HCT116 (cell line): ENCODE measurements around the gene CORO6. TPM values are rescaled to one million over a fixed set of nuclear protein-coding genes. Genes with fewer than 3 reads are reported as not detected.
A peak's percentile ranks its signal among the peaks of the same experiment; 100 is the strongest.

Experiments
- ATAC-seq: fragments of 200-7000 bp; cut with Tn5 transposase; 2 replicates; pipeline ENCODE4 v1.9.1; 2020; ENCODE audit warnings: mild to moderate bottlenecking, moderate library complexity
- BruUV-seq: library from RNA; stranded (reverse); fragments of 400-500 nt; replicated peaks from 2 replicates; lab custom pipeline; 2021; lab: Mats Ljungman, UMichigan
- CTCF ChIA-PET: fragments of 300-600 bp; sonication (Branson Sonifier 250); formaldehyde crosslinking; loops from one replicate; lab custom pipeline; 2021; ENCODE audit warnings: antibody characterized with exemption; lab: Charles Lee
- POLR2A ChIA-PET: fragments of 300-600, 350-600 bp; sonication (Branson Sonifier 250); formaldehyde crosslinking; loops from one replicate; lab custom pipeline; 2021; ENCODE audit warnings: antibody characterized with exemption; lab: Charles Lee
- RAD21 ChIA-PET, 2 experiments: fragments of 300-600 bp; sonication (Branson Sonifier 250); formaldehyde crosslinking; loops; one replicate each; lab custom pipeline; 2023; ENCODE audit warnings: low total read pairs in 2 of 2; ENCODE audit not compliant: uncharacterized antibody in 2 of 2, unreplicated experiment in 2 of 2, low non-redundant PET in 1 of 2; lab: Charles Lee
- DNase-seq: peaks from one replicate; pipeline ENCODE4 v3.0.0-alpha.2; 2010; ENCODE audit warnings: low read depth, low spot score
- H2AFZ ChIP-seq: fragments of 200-600 bp; shearing (Covaris generic), sonication (generic); 2 replicates; pipeline ENCODE4 v1.6.1; 2017; ENCODE audit warnings: low read depth, mixed run types, mixed read lengths, antibody characterized with exemption, low read length; ENCODE audit not compliant: poor library complexity, severe bottlenecking
- H3K27ac ChIP-seq: 2 replicates; pipeline ENCODE4 v1.5.1; 2012; ENCODE audit warnings: low read depth, low read length
- H3K27me3 ChIP-seq: fragments of 200-600 bp; sonication (generic); 2 replicates; pipeline ENCODE4 v1.6.1; 2016; ENCODE audit warnings: mixed run types, low read length, mixed read lengths; ENCODE audit not compliant: insufficient read depth
- H3K36me3 ChIP-seq, 2 experiments: fragments of 200-500 bp in 1 of 2; fragments of 200-600 bp in 1 of 2; sonication (Bioruptor generic) in 1 of 2; sonication (generic) in 1 of 2; 2 replicates each; pipeline versions ENCODE4 v1.5.1 to v1.6.1; 2014 to 2016; ENCODE audit warnings: low read length in 2 of 2, inconsistent platforms in 1 of 2, mixed read lengths in 1 of 2, mixed run types in 1 of 2; ENCODE audit not compliant: insufficient read depth in 2 of 2, control insufficient read depth in 1 of 2
- H3K4me1 ChIP-seq, 2 experiments: fragments of 200-600 bp in 1 of 2; sonication (generic) in 1 of 2; 2 replicates each; pipeline versions ENCODE4 v1.5.1 to v1.6.1; 2012 to 2017; ENCODE audit warnings: low read length in 2 of 2, inconsistent platforms in 1 of 2, mild to moderate bottlenecking in 1 of 2, mixed read lengths in 1 of 2, mixed run types in 1 of 2, moderate library complexity in 1 of 2; ENCODE audit not compliant: insufficient read depth in 2 of 2, control insufficient read depth in 1 of 2
- H3K4me2 ChIP-seq: fragments of 200-600 bp; sonication (generic); 2 replicates; pipeline ENCODE4 v1.6.1; 2017; ENCODE audit warnings: mixed run types, low read length, mixed read lengths
- H3K4me3 ChIP-seq, 2 experiments: fragments of 200-600 bp in 1 of 2; sonication (generic) in 1 of 2; replicated peaks in 1 of 2; 2 replicates each; pipeline ENCODE4 v1.5.1; 2011 to 2016; ENCODE audit warnings: low read length in 2 of 2, control low read depth in 1 of 2, low read depth in 1 of 2, mild to moderate bottlenecking in 1 of 2, mixed read lengths in 1 of 2, mixed run types in 1 of 2
- H3K79me2 ChIP-seq: fragments of 200-600 bp; sonication (generic); 2 replicates; pipeline ENCODE4 v1.6.1; 2017; ENCODE audit warnings: mild to moderate bottlenecking, mixed run types, low read length, moderate library complexity, mixed read lengths; ENCODE audit not compliant: insufficient read depth
- H3K9ac ChIP-seq: fragments of 200-600 bp; sonication (generic); 2 replicates; pipeline ENCODE4 v1.6.1; 2016; ENCODE audit warnings: low read length, mixed read lengths
- H3K9me2 ChIP-seq: fragments of 200-600 bp; sonication (generic), shearing (Covaris generic); 2 replicates; pipeline ENCODE4 v1.6.1; 2017; ENCODE audit warnings: mixed run types, mild to moderate bottlenecking, moderate library complexity; ENCODE audit not compliant: insufficient read depth
- H3K9me3 ChIP-seq, 2 experiments: fragments of 200-500 bp in 1 of 2; fragments of 200-600 bp in 1 of 2; sonication (Bioruptor generic) in 1 of 2; sonication (generic) in 1 of 2; 2 replicates each; pipeline ENCODE4 v1.6.1; 2014 to 2017; ENCODE audit warnings: low read length in 2 of 2, mixed read lengths in 2 of 2, inconsistent platforms in 1 of 2, low read depth in 1 of 2, mild to moderate bottlenecking in 1 of 2, mixed run types in 1 of 2, moderate library complexity in 1 of 2; ENCODE audit not compliant: control insufficient read depth in 1 of 2, insufficient read depth in 1 of 2
- H4K20me1 ChIP-seq: fragments of 200-600 bp; sonication (generic), shearing (Covaris generic); 2 replicates; pipeline ENCODE4 v1.6.1; 2017; ENCODE audit warnings: mixed run types, mild to moderate bottlenecking, moderate library complexity; ENCODE audit not compliant: insufficient read depth
- CBX3 ChIP-seq: IDR thresholded peaks from 2 replicates; pipeline ENCODE4 v1.6.1; 2012; ENCODE audit warnings: low read depth
- EZH2 ChIP-seq: fragments of 200-600 bp; sonication (generic); IDR thresholded peaks from 2 replicates; pipeline ENCODE4 v1.6.1; 2017; ENCODE audit warnings: antibody characterized with exemption, mixed run types
- FOSL1 ChIP-seq: IDR thresholded peaks from 2 replicates; pipeline ENCODE4 v1.6.1; 2012; ENCODE audit warnings: low read depth
- POLR2A ChIP-seq: IDR thresholded peaks from 2 replicates; pipeline ENCODE4 v1.7.0; 2011; ENCODE audit warnings: borderline replicate concordance; ENCODE audit not compliant: insufficient read depth, insufficient read length; ENCODE audit errors: extremely low read depth
- YY1 ChIP-seq: IDR thresholded peaks from 2 replicates; pipeline ENCODE4 v1.6.1; 2011; ENCODE audit warnings: low read length, low read depth, moderate library complexity, mild to moderate bottlenecking; ENCODE audit not compliant: insufficient replicate concordance; ENCODE audit errors: extremely low read depth
- ZNF274 ChIP-seq: fragments of 200-500 bp; sonication (Bioruptor generic); IDR thresholded peaks from 2 replicates; pipeline ENCODE4 v1.6.1; 2014; ENCODE audit warnings: mild to moderate bottlenecking, low read depth, low read length, inconsistent platforms
- intact Hi-C: fragments of 100-400 bp; cut with micrococcal nuclease; formaldehyde crosslinking; loops from 2 replicates; pipeline ENCODE4 v1.10.0; 2022
- total RNA-seq: library from RNA; stranded (reverse); gene quantifications from one replicate; pipeline ENCODE4 v1.2.1, GENCODE V29; 2021; ENCODE audit not compliant: unreplicated experiment
- TF ChIP-seq, protein P1 (sequence below): IDR thresholded peaks from 2 replicates; pipeline ENCODE4 v1.6.1; 2012; ENCODE audit warnings: low read depth

The CORO6 gene
- total RNA-seq, 1 experiment from 2014 or later, result 8.7 TPM

- H3K4me2 ChIP-seq, result no peak overlapping the region
- no peak overlapping the region for H2AFZ ChIP-seq
- no peaks in the 10 kb centered on the region for H3K9me2 ChIP-seq
- no TSS peak for BruUV-seq
- H3K9me3 ChIP-seq, result no peaks in the 10 kb centered on the region
- DNase-seq (no peak), ATAC-seq (no peak)
- no peaks in the 10 kb centered on the region for H3K27me3 ChIP-seq
- TF ChIP-seq YY1 (no peak), EZH2 (no peak), FOSL1 (no peak), ZNF274 (no peak), CBX3 (no peak), POLR2A (no peak)
- TF ChIP-seq, protein P1, sequence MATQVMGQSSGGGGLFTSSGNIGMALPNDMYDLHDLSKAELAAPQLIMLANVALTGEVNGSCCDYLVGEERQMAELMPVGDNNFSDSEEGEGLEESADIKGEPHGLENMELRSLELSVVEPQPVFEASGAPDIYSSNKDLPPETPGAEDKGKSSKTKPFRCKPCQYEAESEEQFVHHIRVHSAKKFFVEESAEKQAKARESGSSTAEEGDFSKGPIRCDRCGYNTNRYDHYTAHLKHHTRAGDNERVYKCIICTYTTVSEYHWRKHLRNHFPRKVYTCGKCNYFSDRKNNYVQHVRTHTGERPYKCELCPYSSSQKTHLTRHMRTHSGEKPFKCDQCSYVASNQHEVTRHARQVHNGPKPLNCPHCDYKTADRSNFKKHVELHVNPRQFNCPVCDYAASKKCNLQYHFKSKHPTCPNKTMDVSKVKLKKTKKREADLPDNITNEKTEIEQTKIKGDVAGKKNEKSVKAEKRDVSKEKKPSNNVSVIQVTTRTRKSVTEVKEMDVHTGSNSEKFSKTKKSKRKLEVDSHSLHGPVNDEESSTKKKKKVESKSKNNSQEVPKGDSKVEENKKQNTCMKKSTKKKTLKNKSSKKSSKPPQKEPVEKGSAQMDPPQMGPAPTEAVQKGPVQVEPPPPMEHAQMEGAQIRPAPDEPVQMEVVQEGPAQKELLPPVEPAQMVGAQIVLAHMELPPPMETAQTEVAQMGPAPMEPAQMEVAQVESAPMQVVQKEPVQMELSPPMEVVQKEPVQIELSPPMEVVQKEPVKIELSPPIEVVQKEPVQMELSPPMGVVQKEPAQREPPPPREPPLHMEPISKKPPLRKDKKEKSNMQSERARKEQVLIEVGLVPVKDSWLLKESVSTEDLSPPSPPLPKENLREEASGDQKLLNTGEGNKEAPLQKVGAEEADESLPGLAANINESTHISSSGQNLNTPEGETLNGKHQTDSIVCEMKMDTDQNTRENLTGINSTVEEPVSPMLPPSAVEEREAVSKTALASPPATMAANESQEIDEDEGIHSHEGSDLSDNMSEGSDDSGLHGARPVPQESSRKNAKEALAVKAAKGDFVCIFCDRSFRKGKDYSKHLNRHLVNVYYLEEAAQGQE, result no peak
- H3K9ac ChIP-seq, result no peak overlapping the region
- no peak overlapping the region for H3K4me3 ChIP-seq
- RAD21 ChIA-PET, result interaction anchor here (0.6 to 1.0 kb wide), 3 partner anchors 10 to 460 kb away, joined by 3 to 4 read pairs (median 3); no protein-coding TSS in a partner anchor
- H3K36me3 ChIP-seq, result peaks cover 6 to 10% of the 10 kb centered on the region in 2 experiments; a peak in 2 of 4 replicates
- peaks cover 5 to 36% of the 10 kb centered on the region in 2 experiments; a peak in 3 of 4 replicates for H3K4me1 ChIP-seq
- H4K20me1 ChIP-seq, result no peaks in the 10 kb centered on the region
- H3K27ac ChIP-seq, result 0 out of 2 replicates have a peak overlapping the region, but pooled peaks have one; percentile 37
- peaks cover 39% of the 10 kb centered on the region for H3K79me2 ChIP-seq
- POLR2A ChIA-PET, result interaction anchor here (2.0 kb wide), 1 partner anchor 11 kb away, joined by 6 read pairs; the partner anchor contains the start of gene ANKRD13B
- intact Hi-C loops, result no loop called here
- CTCF ChIA-PET, result interaction anchor here (2.0 to 6.0 kb wide), 4 partner anchors 10 to 511 kb away, joined by 7 to 38 read pairs (median 12); partner anchors contain the start of gene ANKRD13B
These were observed 41.0 kb downstream of the CORO6 start for GRCh38 chr17:29581583-29582253.
